GM20431 (cell line): Measurements from ENCODE around the gene PTGER2.

Experiments used
- in situ Hi-C: fragments of 300-500 bp; cut with MseI, MboI; formaldehyde crosslinking; loops from one replicate; pipeline ENCODE4 v1.15.0; 2020; ENCODE audit warnings: low sequenced_read_pairs; ENCODE audit not compliant: unreplicated experiment

The PTGER2 gene

DNA sequence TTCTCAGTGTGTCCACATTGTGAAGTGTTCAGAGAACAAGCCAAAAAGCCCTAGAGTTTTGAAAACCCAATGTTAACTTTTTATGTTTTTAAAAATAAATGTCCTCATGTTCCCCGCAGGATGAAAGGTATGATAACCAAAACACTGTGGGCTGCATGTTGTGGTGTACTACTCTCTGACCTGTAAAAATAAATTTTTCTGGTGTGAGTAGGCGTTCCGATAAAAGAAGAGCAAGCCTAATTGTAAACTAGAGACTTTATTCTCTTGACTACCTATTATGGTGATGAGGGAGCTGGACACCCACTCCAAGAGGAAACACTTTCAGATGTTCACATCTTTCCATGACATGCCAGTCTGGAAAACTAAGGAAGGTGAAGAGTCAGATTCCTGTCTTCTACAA is 18.2 kb downstream of the PTGER2 start:
- in situ Hi-C loops: no loop called here

DNA sequence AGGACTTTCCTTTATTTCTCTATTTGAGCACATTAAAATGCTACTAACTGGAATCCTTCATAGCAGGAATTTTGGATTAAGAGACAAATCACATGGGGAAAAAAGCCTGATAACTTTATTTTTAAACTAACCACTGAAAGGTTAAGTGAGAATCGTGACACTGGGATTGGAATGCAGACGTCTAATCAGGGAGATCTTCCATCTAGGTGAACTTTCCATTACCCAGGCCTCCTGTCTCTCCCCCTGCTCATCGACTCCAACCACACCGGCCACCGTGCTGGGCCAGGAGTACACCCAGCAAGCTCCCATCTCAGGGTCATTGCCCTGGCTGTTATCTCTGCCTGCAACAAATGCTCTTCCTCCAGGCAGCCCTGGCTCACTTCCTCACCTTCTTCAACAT is 19.0 kb downstream of the PTGER2 start:
- in situ Hi-C loops: no loop called here

DNA sequence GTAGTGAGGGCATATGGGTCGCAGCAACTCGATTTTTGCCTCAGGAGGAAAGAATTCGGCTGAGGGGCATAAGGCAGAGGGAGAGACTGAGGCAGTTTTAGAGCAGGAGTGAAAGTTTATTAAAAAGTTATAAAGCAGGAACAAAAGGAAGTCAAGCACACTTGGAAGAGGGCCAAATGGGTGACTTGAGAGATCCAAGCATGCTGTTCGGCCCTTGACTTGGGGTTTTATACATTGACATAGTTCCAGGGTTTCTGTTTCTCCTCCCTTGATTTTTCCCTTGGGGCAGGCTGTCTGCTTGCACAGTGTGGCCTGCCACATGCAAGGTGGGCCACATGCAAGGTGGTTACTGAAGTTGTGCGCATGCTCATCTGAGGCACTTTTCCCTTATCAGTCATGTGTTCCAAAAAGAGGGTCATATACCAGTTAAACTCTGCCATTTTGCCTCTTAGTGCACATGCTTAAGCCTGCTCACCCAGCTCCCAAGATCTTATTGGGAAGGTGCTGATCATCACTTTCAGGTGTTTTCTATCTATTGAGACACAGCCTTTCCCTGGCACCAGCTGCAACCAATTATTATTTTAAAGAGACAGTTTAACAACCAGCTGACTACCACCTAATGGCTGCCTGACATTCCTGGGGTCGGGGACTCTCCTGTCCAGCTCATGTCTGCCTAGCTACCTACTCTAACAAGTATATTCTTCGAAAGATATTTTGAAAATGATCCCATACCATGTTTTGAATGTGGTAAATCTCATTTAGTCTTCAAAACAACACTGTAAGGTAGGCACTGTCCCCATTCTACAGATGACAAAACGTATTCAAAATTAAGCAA is 19.9 kb downstream of the PTGER2 start:
- in situ Hi-C loops: no loop called here

DNA sequence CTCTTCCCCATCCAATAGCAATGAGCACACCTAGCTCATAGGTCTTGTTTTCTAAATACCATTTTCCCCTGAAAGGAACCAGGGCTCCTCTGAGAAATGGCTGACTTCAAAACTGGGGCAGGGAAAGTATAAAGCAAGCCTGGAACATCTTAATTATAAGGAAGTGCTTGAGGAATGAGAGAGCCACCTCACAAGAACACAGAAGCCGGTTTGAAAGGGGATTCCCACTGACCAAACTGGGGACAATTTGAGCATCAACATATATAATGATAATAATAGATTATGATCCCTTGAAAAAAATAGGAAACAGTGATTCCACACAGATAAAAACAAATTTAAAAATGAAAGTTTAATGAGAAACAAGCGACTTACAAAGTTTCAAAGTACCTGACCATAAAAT is 22.1 kb downstream of the PTGER2 start:
- in situ Hi-C loops: no loop called here

DNA sequence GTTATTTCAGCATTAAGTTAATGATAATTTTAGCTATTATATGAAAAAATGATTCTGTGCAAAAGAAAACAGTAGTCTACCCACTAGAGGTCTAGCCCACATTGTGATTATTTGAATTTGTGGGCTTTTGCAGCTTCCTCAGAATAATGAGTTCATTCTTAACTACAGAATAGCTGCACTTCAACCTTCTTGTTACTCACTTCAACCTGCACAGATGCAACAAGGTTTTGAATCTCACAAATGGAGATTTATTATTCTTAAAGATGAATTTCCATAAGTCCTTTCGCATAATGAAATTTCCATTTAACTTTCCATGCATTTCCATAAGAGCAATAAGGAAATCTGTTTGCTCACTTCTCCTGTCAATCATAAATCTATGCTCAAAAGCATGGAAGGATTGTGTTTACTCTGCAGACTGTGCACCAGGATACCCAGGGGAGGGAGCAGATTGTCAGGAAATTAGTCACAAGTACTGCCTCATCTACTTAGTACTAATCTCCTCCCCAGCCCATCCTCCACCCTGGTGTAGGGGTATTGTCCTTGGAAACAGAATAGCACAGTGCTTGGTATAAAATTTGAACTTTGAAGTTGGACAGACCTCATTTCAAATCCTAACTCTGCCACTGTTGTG is 24.1 kb downstream of the PTGER2 start:
- in situ Hi-C loops: no loop called here

DNA sequence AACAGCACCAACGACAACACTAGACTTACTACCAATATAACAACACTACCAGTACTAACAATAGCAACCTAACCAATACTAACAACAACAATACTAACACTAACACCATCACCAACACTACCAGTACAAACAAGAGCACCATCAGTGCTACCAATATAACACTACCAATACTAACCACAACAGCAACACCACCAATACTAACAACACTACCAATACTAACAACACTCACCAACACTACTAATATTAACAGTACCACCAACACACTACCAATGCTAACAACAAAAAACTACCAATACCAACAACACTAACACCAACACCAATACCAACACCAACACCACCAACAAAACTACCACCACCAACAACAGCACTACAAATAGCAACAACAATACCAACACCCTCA is 25.1 kb downstream of the PTGER2 start:
- in situ Hi-C loops: no loop called here

DNA sequence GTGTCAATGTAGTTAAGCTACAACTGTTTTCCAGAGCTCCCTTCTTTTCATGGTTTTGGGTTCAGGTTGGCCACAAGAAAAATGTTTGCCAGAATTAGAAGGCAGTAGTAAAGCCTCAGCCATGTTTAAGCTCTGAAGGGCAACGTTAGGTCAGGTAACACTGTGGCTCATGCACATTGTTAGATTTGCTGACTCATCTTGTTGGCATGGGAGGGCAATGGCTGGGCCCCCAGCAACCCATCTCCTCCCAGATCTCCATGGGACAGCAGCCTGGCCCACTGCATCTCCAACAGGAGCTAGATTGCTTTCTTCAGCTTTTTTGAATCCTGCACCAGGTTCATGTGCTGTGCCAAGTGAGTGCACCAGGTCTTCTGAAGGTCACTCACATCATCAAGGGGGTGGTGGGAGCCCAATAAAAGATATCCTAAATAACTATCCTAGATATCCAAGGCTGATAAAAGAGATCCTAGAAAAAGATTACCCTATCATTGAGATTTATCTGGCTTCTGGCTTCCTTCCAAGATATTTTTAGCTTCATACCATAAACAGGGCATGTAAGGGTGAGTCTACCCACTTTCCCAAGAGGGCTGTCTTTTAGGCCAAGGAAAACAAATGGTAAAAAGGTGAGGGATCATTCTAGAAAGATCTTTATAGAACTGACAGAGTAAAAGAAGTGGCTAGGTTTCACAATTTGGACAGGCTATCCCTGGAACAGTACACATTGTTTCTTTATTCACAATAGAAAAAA is 28.9 kb downstream of the PTGER2 start:
- in situ Hi-C loops: no loop called here

DNA sequence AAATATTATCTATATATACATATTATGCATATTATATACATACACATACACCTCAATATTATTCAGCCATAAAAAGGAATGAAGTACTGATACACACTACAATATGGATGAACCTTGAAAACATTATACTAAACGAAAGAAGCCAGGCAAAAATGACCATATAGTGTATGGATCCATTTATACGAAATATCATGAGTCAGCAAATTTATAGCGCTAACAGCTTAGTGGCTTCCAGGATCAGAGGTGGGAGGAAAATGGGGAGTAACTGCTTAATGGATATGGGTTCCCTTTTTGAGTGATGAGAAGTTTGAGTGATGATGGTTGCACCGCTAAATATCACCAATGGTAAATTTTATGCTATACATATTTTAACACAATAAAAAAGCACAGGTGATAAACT is 32.7 kb downstream of the PTGER2 start:
- in situ Hi-C loops: no loop called here

DNA sequence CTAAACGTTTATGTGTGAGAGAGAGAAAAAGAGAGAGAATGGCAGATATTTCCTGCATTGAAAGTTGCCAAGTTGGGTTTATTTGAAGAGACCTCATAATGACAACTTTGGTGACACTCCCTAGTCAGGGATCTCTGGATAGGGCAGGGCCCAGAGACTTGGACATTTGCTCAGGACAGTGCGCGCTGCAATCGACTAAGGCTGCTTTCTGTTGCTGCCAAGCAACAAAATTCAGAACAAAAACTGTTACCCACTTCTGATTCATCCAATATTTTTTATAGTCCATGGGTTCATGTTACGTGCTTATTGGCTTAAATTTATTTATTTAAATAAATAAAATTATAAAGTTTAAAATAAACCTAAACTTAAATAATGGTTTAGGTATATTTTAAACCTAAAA is 34.2 kb downstream of the PTGER2 start:
- in situ Hi-C loops: no loop called here

DNA sequence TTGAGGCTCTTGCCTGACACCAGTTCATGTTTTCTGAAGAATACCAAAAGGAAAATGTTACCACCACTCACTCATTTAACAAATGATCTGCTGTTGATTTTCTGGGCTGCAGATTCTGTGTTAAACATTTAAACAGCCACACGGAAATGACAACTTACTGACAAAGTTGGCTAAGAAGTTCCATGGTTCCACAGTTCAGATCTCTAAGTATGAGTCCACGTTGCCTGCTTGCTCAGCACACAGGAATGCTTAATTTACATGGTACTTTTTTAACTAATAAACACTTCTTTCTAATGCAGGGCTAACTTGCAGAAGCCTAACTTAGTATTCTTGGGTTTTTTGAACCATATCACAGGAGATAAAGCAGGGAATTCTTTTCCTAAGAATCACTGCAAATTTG is 34.7 kb downstream of the PTGER2 start:
- in situ Hi-C loops: no loop called here

DNA sequence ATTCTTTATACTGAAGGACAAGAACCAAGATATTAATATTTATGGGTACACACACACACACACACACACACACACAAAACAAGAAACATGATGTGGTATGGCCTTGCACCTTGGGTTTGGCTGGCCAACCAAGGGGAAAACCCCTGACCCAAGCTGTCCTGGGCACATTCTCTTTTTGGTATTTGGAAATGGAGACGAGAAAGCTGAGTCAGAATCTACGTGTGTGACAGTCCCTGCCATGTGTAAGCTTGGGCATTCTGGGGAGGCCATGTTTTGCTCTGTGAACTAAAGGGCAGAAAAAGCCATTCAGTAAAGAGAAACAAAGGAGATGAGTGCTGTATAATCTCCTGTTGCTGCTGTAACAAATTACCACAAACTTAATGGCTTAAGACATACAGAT is 35.6 kb downstream of the PTGER2 start:
- in situ Hi-C loops: no loop called here

DNA sequence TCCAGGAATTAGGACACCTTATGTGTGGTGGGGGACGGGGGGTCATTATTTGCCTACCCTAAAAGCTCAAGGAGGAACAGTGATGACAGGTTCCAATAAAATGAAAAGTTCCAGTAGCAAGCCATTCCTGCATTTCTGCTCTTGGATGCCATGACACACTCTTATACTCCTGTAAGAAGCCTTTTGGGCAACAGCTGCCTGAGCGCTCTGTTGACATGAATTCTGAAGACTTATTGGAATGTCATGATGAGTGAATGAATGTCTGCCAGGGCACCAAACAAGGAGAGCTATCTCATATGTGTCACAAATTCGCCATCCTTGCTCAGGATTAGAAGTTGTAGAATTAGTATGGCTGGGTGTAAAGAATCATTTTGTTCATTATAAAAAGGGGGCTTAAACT is 36.3 kb downstream of the PTGER2 start:
- in situ Hi-C loops: no loop called here

DNA sequence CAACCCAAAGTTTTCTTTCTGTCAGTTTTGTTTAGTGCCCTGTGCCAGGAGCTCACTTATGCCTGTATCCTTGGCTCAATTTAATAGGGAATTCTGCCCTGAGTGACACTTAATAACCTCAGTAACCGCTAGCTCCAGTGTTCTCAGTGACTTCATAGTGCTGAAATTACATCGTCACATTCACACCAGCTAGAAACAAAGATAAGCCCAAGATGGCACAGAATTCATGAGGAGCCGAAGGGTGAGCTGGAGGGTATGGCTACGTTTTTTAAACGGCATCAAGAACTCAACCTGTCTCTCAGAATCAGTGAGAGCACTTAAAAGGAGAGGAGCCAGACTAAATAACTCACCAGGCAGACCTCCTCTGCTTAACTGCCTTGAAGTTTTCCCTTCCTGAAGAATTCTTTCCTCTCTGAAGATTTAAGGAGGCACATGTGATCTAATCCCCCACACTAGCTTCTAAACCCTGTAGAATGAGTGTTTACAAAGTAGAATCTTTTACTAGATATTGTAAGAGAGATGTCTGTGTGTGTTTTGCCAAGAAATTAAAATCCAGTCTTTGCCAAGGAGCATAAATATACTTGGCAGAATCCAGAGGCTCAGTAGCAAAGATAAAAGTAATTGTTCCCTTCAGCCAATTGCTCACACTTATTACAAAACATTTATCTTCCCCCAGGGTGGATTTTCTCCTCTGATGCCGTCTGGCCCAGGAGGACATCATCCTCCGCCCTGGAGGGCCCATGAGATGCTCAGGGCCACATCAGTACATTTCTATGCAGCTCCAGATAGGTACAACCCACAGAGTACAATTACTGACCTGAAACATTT is 37.3 kb downstream of the PTGER2 start:
- in situ Hi-C loops: no loop called here

DNA sequence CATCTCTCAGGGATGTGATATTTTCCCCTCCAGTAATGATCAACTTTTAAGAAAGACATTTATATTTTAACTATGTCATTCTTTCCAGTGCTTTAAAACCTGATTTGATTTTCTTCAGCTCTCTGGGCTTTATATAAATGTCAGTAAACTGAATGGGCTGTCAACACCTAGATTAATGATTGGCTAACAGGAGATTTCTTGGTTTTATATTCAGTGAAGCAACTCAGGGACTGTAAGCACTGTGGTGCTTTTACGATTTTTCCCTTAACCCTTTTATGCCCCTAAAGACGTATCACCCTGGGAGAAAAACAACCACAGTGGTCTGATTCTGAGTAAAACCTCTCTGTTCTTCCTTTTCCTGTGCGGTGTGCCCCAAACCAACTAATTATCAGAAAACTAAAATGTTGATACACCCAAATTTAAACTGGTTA is 38.0 kb downstream of the PTGER2 start:
- in situ Hi-C loops: no loop called here

DNA sequence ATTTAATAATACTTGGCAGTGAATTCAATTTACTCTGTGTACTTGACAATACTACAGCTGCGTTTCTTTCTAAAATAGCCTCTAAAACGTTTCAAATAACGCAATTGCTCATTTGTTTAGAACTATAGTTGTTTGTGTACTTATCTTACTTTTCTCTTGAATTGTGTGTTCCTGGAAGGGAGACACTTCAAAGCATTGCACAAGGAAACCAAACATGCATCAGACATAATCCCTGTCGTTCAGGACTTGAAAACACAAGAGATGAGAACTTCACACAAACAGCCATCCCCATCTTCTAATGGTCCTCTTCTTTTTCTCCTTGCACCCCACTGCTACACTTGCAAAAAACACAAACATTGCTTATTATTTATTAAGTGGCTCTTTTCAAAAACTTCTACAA is 38.5 kb downstream of the PTGER2 start:
- in situ Hi-C loops: no loop called here

DNA sequence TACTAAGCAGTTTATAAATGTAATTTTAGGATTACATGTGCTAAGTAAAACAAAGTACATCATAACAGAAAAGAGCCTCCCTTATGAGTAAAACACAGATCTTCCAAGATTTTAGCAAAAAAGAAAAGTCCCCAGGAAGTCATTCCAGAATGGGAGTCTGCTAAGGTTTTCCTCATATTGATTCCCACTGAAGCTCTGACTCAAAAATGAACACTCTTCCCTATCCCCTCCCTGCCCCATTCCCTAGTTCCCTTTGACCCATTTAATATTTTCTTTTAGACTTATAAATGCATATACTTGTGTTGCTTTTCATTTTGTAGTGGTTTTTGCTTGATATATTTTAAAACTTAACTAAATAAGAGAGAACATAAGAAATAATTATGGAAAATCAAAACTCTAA is 40.1 kb downstream of the PTGER2 start:
- in situ Hi-C loops: no loop called here

DNA sequence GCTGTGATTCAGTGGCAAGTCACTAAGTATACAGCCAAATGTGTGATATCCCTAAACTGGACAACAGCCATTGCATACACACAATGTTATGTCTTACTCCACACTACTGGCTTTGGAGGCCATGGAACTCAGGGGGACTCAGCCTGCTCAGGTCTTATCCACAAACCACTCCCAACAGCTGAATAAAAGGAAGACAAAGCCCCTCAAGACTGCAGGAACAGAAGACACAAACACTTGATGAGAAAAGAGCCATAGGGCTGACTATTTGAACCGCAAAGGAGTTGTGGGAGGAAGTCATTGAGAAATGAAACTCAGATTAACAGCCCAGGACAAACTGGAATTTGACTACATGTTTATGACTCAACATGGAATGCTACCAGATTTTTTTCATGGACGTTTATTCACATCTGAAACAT is 40.9 kb downstream of the PTGER2 start:
- in situ Hi-C loops: no loop called here

DNA sequence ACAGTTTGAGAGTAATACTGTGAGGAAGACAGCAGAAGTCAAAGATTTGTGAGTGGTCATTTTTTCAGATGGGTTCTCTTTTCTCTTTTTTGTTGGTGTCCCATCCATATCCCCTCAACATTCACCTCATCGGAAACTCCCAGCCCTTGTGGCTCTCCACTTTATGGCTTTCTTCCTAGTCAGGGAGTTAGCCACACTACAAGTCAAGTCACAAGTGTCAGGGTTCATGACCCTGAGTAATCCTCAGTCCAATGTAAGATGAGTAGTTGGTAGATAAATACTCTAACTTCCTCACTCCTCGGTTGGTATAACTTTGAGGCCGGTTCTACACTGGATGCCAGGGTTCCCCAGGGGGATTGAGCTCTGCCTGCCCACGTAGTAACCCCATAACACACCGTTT is 41.4 kb downstream of the PTGER2 start:
- in situ Hi-C loops: no loop called here

DNA sequence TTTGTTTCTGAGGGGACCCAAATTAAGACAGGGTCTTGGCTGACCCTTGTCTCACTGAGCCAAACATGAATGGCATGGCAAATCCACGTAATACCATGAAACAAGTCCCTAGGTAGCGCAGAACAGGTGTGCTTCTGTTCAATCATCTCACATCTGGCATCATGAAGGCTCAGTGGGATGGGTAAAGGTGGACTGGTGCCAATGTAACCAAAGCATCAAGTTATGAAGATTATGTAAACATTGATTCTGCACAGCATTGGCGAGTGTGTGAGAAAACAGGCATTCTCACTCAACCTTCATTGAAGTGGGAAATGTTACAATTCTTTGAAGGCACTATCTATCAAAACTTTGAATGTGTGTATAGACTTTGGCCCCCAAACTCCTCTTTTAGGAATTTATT is 41.9 kb downstream of the PTGER2 start:
- in situ Hi-C loops: no loop called here

DNA sequence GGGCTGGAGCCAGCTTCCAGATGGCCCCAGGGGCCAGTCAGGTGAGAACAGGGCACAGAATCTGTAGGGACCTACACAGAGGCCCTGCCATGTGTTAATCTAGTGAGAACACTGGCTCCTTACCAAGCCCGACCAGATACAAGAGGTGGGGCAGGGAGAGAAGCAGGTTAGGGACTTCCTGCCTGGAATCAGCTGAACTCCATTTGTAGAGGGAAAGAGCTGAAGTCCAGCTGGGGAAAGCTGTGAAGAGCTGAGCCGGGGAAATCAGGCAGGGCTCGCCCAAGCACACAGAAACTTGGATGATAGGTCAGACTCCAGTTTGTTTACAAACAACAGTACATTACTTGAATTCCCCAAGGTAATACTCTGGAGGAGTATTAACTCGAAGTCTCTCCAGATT is 46.7 kb downstream of the PTGER2 start:
- in situ Hi-C loops: no loop called here
